ENCODE data around the gene PUSL1. TPM values are rescaled to one million over a fixed set of nuclear protein-coding genes. Genes with fewer than 3 reads are reported as not detected.

PUSL1 gene
- total and polyA plus RNA-seq, 2 of the 13 experiments (the other 11 are each of a cell fraction or from before 2014, with no cell fraction given): 8.3 to 22.2 TPM

GRCh38 chr1:1285102-1285571 lies 23.3 kb upstream of the PUSL1 start:
- Histone ChIP-seq H3K4me1 (ENCODE audit: insufficient read depth, low read length) (peaks cover 54% of the 10 kb centered on the region), H3K79me2 (ENCODE audit: insufficient read depth, low read length) (no peaks in the 10 kb centered on the region), H4K20me1 (ENCODE audit: insufficient read depth, low read length) (no peaks in the 10 kb centered on the region), H3K9me3 (ENCODE audit: low read length) (no peaks in the 10 kb centered on the region), H3K27ac (ENCODE audit: extremely low read length, insufficient read depth, low read length) (no peak overlapping the region), H3K4me3 (replicated peaks in 1 of 3; ENCODE audit: insufficient read depth in 1 of 3, low read depth in 2 of 3, low read length in 3 of 3) (no peak overlapping the region; a peak in 1 of 6 replicates), H3K4me2 (ENCODE audit: low read depth, low read length) (peak overlapping the region; percentile 58; the same call in 1 of the 2 replicates), H3K36me3 (replicated peaks in 1 of 2; ENCODE audit: control insufficient read depth in 1 of 2, insufficient read depth in 2 of 2, low read length in 2 of 2) (no peaks in the 10 kb centered on the region), H3K9ac (ENCODE audit: insufficient read depth, low read depth, low read length) (no peak overlapping the region), H2AFZ (ENCODE audit: low read length) (no peak overlapping the region), H3K27me3 (ENCODE audit: control insufficient read depth in 1 of 2, insufficient read depth in 2 of 2, low read length in 2 of 2) (peaks cover 0 to 2% of the 10 kb centered on the region in 2 experiments; a peak in 1 of 5 replicates)
- CTCF ChIA-PET (ENCODE audit: low intra/inter-chr PET ratio, low total read pairs): no interaction called here
- POLR2A ChIA-PET: no interaction called here
- peak; percentile 2 for ATAC-seq
- TF ChIP-seq SNAPC5 (CRISPR knock-in tag; IDR thresholded peaks at IDR 0.05; ENCODE audit: borderline replicate concordance): no peak
- TF ChIP-seq PHF8 (CRISPR knock-in tag; IDR thresholded peaks at IDR 0.05): peak; percentile 28; the same call in 1 of the 2 replicates
- 0 out of 2 replicates have a peak, but pooled peaks have one; percentile 22 for TF ChIP-seq HNRNPL (IDR thresholded peaks at IDR 0.05; ENCODE audit: low read depth, low read length)
- BruUV-seq (replicated peaks): no TSS peak
- in situ Hi-C loops (cut with HindIII; ENCODE audit: extremely low pct_ligation_motif_present, low pct_unique_long_range_greater_than_20kb) (no loop called here), intact Hi-C loops (cut with micrococcal nuclease; ENCODE audit: unreplicated experiment) (no loop called here)
- 40% methylated on average over 3 of the region's 22 CpGs for WGBS (ENCODE audit: low lambda C conversion rate)
- DNase-seq (ENCODE audit: low spot score): no peak
- FAIRE-seq: no peak

DNA sequence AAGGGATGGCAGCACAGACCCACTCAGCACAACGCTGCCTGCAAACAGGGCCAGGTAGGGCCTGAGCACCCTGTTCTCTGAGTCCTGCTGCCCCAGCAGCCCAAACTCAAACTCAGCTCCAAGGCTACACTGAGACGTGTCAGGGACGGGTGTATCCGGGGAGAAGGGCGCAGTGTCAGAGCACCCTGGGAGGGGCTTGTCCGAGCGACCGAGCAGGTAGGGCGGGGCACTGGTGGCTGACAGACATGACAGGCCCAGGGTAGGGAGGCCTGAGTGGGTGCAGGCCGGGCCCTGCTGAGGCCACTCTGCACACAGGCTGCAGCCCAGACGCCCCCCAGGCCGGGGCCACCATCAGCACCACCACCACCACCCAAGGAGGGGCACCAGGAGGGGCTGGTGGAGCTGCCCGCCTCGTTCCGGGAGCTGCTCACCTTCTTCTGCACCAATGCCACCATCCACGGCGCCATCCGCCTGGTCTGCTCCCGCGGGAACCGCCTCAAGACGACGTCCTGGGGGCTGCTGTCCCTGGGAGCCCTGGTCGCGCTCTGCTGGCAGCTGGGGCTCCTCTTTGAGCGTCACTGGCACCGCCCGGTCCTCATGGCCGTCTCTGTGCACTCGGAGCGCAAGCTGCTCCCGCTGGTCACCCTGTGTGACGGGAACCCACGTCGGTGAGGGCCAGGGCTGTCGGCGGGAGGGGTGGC lies 22.6 kb upstream of the PUSL1 start:
- in situ Hi-C loops (cut with HindIII; ENCODE audit: extremely low pct_ligation_motif_present, low pct_unique_long_range_greater_than_20kb): no loop called here
- WGBS (ENCODE audit: low lambda C conversion rate): 22% methylated on average over 9 of the region's 37 CpGs
- no peak for DNase-seq (ENCODE audit: low spot score)

More for the DNA sequence above, 22.6 kb upstream of the PUSL1 start:
- Histone ChIP-seq H2AFZ (ENCODE audit: low read length) (no peak overlapping the region), H3K4me2 (ENCODE audit: low read depth, low read length) (peak overlapping the region; percentile 58), H3K36me3 (replicated peaks in 1 of 2; ENCODE audit: control insufficient read depth in 1 of 2, insufficient read depth in 2 of 2, low read length in 2 of 2) (no peaks in the 10 kb centered on the region), H3K79me2 (ENCODE audit: insufficient read depth, low read length) (no peaks in the 10 kb centered on the region), H4K20me1 (ENCODE audit: insufficient read depth, low read length) (no peaks in the 10 kb centered on the region), H3K4me1 (ENCODE audit: insufficient read depth, low read length) (peaks cover 52% of the 10 kb centered on the region), H3K27me3 (ENCODE audit: control insufficient read depth in 1 of 2, insufficient read depth in 2 of 2, low read length in 2 of 2) (peaks cover 0 to 2% of the 10 kb centered on the region in 2 experiments; a peak in 1 of 5 replicates), H3K9ac (ENCODE audit: insufficient read depth, low read depth, low read length) (no peak overlapping the region), H3K9me3 (ENCODE audit: low read length) (no peaks in the 10 kb centered on the region), H3K4me3 (replicated peaks in 1 of 3; ENCODE audit: insufficient read depth in 1 of 3, low read depth in 2 of 3, low read length in 3 of 3) (peak overlapping the region in 1 of 3 experiments; percentile 54; a peak in 1 of 6 replicates), H3K27ac (ENCODE audit: extremely low read length, insufficient read depth, low read length) (no peak overlapping the region)
- FAIRE-seq: no peak
- no peak for TF ChIP-seq KDM1A (CRISPR knock-in tag; IDR thresholded peaks at IDR 0.05)
- TF ChIP-seq, protein P1, sequence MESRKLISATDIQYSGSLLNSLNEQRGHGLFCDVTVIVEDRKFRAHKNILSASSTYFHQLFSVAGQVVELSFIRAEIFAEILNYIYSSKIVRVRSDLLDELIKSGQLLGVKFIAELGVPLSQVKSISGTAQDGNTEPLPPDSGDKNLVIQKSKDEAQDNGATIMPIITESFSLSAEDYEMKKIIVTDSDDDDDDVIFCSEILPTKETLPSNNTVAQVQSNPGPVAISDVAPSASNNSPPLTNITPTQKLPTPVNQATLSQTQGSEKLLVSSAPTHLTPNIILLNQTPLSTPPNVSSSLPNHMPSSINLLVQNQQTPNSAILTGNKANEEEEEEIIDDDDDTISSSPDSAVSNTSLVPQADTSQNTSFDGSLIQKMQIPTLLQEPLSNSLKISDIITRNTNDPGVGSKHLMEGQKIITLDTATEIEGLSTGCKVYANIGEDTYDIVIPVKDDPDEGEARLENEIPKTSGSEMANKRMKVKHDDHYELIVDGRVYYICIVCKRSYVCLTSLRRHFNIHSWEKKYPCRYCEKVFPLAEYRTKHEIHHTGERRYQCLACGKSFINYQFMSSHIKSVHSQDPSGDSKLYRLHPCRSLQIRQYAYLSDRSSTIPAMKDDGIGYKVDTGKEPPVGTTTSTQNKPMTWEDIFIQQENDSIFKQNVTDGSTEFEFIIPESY (CRISPR knock-in tag; IDR thresholded peaks at IDR 0.05): peak; percentile 77; the same call in 1 of the 2 replicates
- no peak for TF ChIP-seq ZFAT (CRISPR knock-in tag; conservative IDR thresholded peaks at IDR 0.05)
- TF ChIP-seq ZNF749 (CRISPR knock-in tag; IDR thresholded peaks at IDR 0.05; ENCODE audit: borderline replicate concordance): no peak
- no peak for TF ChIP-seq EED (CRISPR knock-in tag; IDR thresholded peaks at IDR 0.05)
- peak; percentile 34; the same call in 1 of the 2 replicates for TF ChIP-seq CENPT (CRISPR knock-in tag; IDR thresholded peaks at IDR 0.05; ENCODE audit: low read depth)
- TF ChIP-seq ZNF788 (CRISPR knock-in tag; IDR thresholded peaks at IDR 0.05; ENCODE audit: borderline replicate concordance): 0 out of 2 replicates have a peak, but pooled peaks have one; percentile 6
- TF ChIP-seq SRY (CRISPR knock-in tag; IDR thresholded peaks at IDR 0.05): no peak
- peak; percentile 38; the same call in 1 of the 2 replicates for TF ChIP-seq ZBTB38 (CRISPR knock-in tag; IDR thresholded peaks at IDR 0.05)
- 0 out of 2 replicates have a peak, but pooled peaks have one; percentile 11 for TF ChIP-seq PHF8 (CRISPR knock-in tag; IDR thresholded peaks at IDR 0.05)
- TF ChIP-seq FLYWCH1 (CRISPR knock-in tag; IDR thresholded peaks at IDR 0.05): no peak
- 0 out of 2 replicates have a peak, but pooled peaks have one; percentile 1 for TF ChIP-seq SAP130 (CRISPR knock-in tag; IDR thresholded peaks at IDR 0.05; ENCODE audit: low read depth)
- peak; percentile 60; the same call in 1 of the 2 replicates for TF ChIP-seq HNRNPL (IDR thresholded peaks at IDR 0.05; ENCODE audit: low read depth, low read length)
- BruUV-seq (replicated peaks): no TSS peak
- ChIA-PET POLR2A (no interaction called here), CTCF (ENCODE audit: low intra/inter-chr PET ratio, low total read pairs) (no interaction called here)
- intact Hi-C loops (cut with micrococcal nuclease; ENCODE audit: unreplicated experiment): no loop called here
- ATAC-seq: no peak

Data from HepG2 (cell line).